Retinal pigment epithelial cell (primary cell): ENCODE results near the gene CASP7.
A peak's percentile ranks its signal among the peaks of the same experiment; 100 is the strongest.

Experiments used
- DNase-seq: peaks from one replicate; pipeline ENCODE4 v3.0.0-alpha.2; 2010; ENCODE audit warnings: low read depth
- H3K4me3 ChIP-seq: 2 replicates; pipeline ENCODE4 v1.5.1; 2011; ENCODE audit warnings: mild to moderate bottlenecking, low read length, control low read depth, moderate library complexity
- CTCF ChIP-seq: conservative IDR thresholded peaks from 2 replicates; pipeline ENCODE4 v1.5.1; 2011; ENCODE audit warnings: low read depth, low read length, control low read depth, inconsistent platforms

CASP7 gene

DNA sequence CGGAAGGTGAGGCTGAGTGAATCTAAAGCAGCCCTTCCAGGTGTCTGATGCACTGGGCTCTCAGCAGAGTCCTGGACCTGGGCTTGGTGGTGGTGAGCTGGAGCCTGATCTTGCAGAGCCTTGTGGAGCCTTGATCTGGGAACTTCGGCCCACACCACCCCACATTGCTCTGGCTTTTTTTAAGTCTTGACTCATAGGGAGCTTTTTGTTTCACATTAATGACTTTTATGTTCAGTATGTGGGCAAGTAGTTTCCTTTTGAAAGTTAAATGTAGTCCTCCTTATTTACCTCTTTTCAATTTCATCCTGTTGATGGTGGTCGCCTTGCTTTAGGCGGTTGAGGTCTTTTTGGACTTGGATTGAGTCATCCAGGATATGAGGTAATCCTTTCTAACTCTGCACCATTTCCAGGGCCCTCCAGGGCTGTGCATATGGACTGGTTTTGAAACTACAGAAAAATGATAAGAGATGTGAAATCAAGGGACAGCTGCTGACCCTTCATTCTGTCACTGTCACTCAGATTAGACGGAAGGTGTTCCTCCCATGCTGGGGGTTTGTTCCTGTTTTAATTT lies 12.9 kb upstream of the CASP7 start:
- no peak for TF ChIP-seq CTCF
- no peak overlapping the region for H3K4me3 ChIP-seq
- DNase-seq, result no peak

DNA sequence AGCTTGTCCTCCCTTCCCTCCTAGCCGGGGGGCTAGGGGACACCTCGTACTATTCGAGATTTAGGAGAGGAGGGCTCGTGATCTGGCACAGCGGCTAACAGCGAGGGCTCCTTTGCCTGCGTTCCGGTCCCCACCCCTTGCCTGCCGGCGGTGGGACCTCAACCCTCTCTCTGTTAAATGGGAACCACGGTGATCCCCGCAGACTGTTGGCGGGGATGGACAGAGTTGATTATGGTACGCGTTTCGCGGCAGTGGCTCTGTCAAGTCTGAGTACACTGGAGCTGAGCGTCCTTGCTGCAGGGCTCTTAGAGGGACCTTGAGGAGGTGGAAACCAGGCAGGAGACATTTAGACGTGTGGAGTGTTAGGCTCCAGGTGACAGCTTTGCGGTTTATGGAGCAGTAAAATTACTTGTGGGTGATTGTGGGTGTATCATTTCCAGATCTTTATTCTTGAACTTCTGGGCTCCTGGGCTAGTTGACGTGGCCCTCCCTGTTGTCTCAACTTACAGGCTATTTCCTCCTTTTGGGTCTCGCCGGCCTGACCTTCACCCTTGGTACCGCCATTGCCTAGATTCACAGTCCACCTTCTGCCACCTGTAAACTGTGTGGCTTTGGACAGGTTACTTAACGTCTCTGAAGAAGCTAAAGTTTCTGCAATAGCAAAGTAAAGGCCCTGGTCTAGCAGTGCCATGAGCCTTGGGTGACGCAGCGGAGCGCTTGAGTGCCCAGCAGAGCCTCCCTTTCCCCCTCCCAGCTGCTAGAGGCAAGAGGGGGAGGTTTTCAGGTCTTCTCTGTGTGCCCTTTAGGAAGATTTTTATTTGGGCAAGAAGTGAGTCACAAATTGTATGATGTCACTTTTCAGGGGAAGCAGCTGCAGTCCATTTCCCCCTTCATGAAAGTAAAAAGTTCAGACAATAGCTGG lies 739 bp downstream of the CASP7 start:
- peak overlapping the region; percentile 92 for H3K4me3 ChIP-seq
- DNase-seq, result no peak
- no peak for TF ChIP-seq CTCF

DNA sequence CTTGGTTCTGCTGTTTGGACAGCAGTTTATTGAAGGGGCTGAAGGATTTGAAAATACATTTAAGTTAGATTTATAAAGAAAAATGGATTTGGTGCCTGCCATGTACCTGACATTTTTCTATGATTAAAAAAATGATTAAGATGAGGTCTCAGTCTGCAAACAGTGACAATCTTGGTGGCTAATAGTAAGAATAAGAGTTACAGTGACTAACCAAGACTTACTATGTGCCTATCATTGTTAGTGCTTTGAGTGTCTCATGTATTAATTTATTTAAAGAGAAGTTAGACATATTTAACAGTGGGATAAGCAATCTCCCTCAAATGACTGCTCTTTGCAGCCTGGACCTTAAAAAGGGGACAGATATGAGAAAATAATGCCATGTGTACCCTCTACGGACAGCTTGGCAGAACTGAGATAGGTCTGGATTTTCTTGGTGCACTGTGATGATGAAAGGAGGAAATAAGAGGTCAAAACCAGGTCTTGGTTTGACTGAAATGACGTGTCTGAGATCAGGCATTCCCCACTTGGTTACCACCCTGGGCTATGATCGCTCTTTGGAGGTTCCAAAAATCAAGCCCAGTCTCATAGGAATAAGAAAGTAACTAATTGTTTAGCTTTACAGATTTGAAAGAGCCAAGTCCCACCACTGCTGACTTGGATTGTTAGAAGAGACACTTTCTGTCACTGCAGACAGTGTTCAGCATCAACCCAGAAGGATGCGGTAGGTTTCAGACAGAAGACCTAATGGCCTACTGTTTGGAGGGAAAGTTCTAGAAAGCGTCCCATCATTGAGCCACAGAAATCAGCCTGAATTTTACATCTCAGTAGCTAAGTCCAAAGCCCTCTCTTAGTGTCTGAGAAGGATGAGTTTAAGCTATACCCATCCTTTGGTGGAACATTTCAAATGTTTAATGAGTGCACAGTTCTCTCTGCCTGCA lies 2.1 kb downstream of the CASP7 start:
- DNase-seq, result no peak
- TF ChIP-seq CTCF, result no peak
- H3K4me3 ChIP-seq, result no peak overlapping the region

DNA sequence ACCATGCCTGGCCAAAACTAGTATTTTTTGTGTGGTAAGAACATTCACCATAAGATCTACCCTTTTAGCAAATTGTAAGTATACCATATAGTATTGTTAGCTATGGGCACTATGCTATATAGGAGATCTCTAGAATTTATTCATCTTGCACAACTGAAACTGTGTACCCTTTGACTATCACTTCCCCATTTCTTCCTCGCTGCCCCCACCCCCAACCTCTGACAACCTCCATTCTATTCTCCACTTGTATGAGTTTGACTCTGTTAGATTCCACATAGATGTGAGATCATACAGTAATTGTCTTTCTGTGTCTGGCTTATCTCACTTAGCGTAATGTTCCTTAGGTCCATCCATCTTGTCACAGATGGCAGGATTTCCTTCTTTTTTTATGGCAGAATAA lies 3.6 kb downstream of the CASP7 start:
- no peak for DNase-seq
- H3K4me3 ChIP-seq, result no peak overlapping the region
- TF ChIP-seq CTCF, result no peak

GRCh38 chr10:113686028-113686427 lies 6.3 kb downstream of the CASP7 start:
- no peak overlapping the region for H3K4me3 ChIP-seq
- no peak for DNase-seq
- no peak for TF ChIP-seq CTCF

DNA sequence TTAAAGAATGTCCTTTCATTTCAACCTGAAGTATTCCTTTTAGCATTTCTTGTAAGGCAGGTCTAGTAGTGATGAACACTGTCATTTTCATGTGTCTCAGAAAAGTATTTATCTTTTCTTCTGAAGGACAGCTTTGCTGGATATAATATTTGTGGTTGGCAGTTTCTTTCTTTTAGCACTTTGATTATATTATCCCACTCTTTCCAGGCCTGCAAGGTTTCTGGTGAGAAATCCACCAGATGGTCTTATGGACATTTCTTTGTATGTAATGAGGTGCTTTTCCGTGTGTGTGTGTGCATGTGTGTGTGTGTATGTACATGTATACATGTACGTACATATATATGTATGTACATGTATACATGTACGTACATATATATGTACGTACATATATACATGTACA lies 7.3 kb downstream of the CASP7 start:
- DNase-seq, result no peak
- H3K4me3 ChIP-seq, result no peak overlapping the region
- TF ChIP-seq CTCF, result no peak
